Thoracic aorta (tissue), 2 donors: Measurements from ENCODE around the gene PCDHGA1. TPM values are rescaled to one million over a fixed set of nuclear protein-coding genes. Genes with fewer than 3 reads are reported as not detected.
A peak's percentile ranks its signal among the peaks of the same experiment; 100 is the strongest.

Experiments used
- ATAC-seq: fragments of 150-250 bp; one replicate; pipeline ENCODE4 v1.8.0; 2017; ENCODE audit warnings: low read depth; ENCODE audit not compliant: insufficient number of reproducible peaks, low FRiP score
- DNase-seq: peaks from one replicate; pipeline ENCODE4 v3.0.0-alpha.2; 2020; ENCODE audit warnings: low spot score
- H3K27ac ChIP-seq, 2 donors: fragments of 200-600 bp; sonication (generic); 1 replicate in 1 of 2; 2 replicates in 1 of 2; pipeline ENCODE4 v1.5.1; 2016; ENCODE audit warnings: mild to moderate bottlenecking in 2 of 2, moderate library complexity in 2 of 2
- H3K27me3 ChIP-seq: fragments of 200-600 bp; sonication (generic); replicated peaks from 2 replicates; pipeline ENCODE4 v1.6.0; 2016; ENCODE audit warnings: mild to moderate bottlenecking; ENCODE audit not compliant: insufficient read depth
- H3K36me3 ChIP-seq: fragments of 200-600 bp; sonication (generic); one replicate; pipeline ENCODE4 v1.5.1; 2016
- H3K4me1 ChIP-seq, 2 donors: fragments of 200-600 bp; sonication (generic); 1 replicate in 1 of 2; 2 replicates in 1 of 2; pipeline versions ENCODE4 v1.5.1 to v1.6.0; 2016; ENCODE audit warnings: low read depth in 2 of 2, mild to moderate bottlenecking in 1 of 2; ENCODE audit not compliant: control insufficient read depth in 1 of 2
- H3K4me3 ChIP-seq: fragments of 200-600 bp; sonication (generic); 2 replicates; pipeline ENCODE4 v1.5.1; 2016; ENCODE audit warnings: mild to moderate bottlenecking
- H3K9me3 ChIP-seq: fragments of 200-600 bp; sonication (generic); 2 replicates; pipeline ENCODE4 v1.5.1; 2016
- CTCF ChIP-seq: fragments of 200-600 bp; sonication (generic); IDR thresholded peaks from one replicate; pipeline ENCODE4 v1.5.1; 2019; ENCODE audit warnings: antibody characterized with exemption
- total RNA-seq, 2 donors: library from RNA; depleted of rRNA; stranded (reverse); fragments of >200 nt; gene quantifications; one replicate each; pipeline versions ENCODE4 v1.1.0 to v1.2.3, GENCODE V29; 2016

PCDHGA1 gene
- total RNA-seq, 2 donors from 2014 or later = 0.41 to 2.8 TPM

DNA sequence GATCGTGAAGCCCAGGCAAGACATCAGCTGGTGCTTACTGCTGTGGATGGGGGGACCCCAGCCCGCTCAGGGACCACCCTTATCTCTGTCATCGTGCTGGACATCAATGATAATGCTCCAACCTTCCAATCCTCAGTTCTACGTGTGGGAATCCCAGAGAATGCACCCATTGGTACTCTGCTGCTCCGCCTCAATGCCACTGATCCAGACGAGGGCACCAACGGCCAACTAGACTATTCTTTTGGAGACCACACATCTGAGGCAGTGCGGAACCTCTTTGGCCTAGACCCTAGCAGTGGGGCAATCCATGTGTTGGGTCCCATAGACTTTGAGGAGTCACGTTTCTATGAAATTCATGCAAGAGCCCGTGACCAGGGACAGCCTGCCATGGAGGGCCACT, 159.5 kb downstream of the PCDHGA1 start:
- ATAC-seq = no peak
- DNase-seq = no peak
- Histone ChIP-seq H3K27me3 (no peaks in the 10 kb centered on the region), H3K36me3 (no peaks in the 10 kb centered on the region), H3K4me3 (no peak overlapping the region), H3K4me1 (peaks cover 20 to 57% of the 10 kb centered on the region in 2 donors), H3K9me3 (no peaks in the 10 kb centered on the region), H3K27ac (peak overlapping the region in 1 of 2 donors; percentile 54)
- TF ChIP-seq CTCF = no peak

DNA sequence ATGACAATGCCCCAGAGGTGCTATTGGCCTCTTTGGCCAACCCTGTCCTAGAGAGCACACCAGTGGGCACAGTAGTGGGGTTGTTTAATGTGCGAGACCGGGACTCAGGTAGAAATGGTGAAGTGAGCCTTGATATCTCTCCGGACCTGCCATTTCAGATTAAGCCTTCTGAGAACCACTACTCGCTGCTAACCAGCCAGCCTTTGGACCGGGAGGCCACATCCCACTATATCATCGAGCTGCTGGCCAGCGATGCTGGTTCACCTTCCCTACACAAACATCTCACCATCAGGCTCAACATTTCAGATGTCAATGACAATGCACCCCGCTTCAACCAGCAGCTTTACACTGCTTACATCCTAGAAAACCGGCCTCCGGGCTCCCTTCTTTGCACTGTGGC, 160.0 kb downstream of the PCDHGA1 start:
- no peak for TF ChIP-seq CTCF
- ATAC-seq (no peak), DNase-seq (no peak)
- Histone ChIP-seq H3K9me3 (no peaks in the 10 kb centered on the region), H3K4me1 (peaks cover 16 to 57% of the 10 kb centered on the region in 2 donors), H3K36me3 (no peaks in the 10 kb centered on the region), H3K27ac (no peak overlapping the region), H3K4me3 (no peak overlapping the region), H3K27me3 (no peaks in the 10 kb centered on the region)

- Histone ChIP-seq H3K27me3 (no peaks in the 10 kb centered on the region), H3K4me1 (peaks cover 16 to 53% of the 10 kb centered on the region in 2 donors), H3K4me3 (no peak overlapping the region), H3K27ac (no peak overlapping the region), H3K9me3 (no peaks in the 10 kb centered on the region), H3K36me3 (peaks cover 3% of the 10 kb centered on the region)
- no peak for ATAC-seq
- DNase-seq = no peak
- no peak for TF ChIP-seq CTCF
These were observed 160.5 kb downstream of the PCDHGA1 start for GRCh38 chr5:141490771-141491170.

DNA sequence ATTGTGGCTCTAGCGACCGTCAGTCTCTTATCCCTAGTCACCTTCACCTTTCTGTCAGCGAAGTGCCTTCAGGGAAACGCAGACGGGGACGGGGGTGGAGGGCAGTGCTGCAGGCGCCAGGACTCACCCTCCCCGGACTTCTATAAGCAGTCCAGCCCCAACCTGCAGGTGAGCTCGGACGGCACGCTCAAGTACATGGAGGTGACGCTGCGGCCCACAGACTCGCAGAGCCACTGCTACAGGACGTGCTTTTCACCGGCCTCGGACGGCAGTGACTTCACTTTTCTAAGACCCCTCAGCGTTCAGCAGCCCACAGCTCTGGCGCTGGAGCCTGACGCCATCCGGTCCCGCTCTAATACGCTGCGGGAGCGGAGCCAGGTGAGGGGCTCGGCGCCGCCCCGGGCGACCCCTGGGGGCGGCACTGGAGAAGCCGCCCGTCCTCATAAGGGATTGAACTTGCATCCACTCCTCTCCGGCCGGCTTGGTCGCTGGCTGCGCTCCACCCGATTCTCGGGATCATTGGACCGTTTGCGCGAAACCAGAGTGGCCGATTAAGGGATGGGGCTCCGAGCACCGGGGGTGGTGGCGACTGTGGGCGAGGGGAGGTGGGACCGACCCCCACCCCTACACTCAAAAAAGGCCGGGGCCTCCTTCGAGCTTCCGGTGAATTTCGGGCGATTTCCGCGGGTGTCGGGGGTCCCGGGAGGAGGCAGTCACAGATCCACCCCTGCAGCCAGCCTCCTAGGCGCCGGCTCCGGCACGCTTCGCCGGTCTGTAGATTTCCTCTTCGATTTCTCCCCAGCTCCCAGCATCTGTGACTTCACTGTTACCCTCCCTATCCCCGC, 161.2 kb downstream of the PCDHGA1 start:
- Histone ChIP-seq H3K9me3 (no peaks in the 10 kb centered on the region), H3K36me3 (peaks cover 4% of the 10 kb centered on the region), H3K27me3 (no peaks in the 10 kb centered on the region), H3K4me3 (peak overlapping the region; percentile 49), H3K27ac (no peak overlapping the region), H3K4me1 (peaks cover 16 to 51% of the 10 kb centered on the region in 2 donors)
- no peak for DNase-seq
- ATAC-seq = no peak
- TF ChIP-seq CTCF = no peak

- no peak for TF ChIP-seq CTCF
- Histone ChIP-seq H3K36me3 (peaks cover 4% of the 10 kb centered on the region), H3K27me3 (no peaks in the 10 kb centered on the region), H3K9me3 (no peaks in the 10 kb centered on the region), H3K27ac (no peak overlapping the region), H3K4me1 (peaks cover 16 to 51% of the 10 kb centered on the region in 2 donors), H3K4me3 (peak overlapping the region; percentile 49)
- DNase-seq = no peak
- no peak for ATAC-seq
These were observed 162.0 kb downstream of the PCDHGA1 start for GRCh38 chr5:141492168-141492885.
